ENCODE data around the gene ZNF318. TPM values are rescaled to one million over a fixed set of nuclear protein-coding genes. Genes with fewer than 3 reads are reported as not detected.

ZNF318 gene
- total RNA-seq, 6 experiments from 2014 or later, result 8.8 to 13.3 (median 9.1) TPM

DNA sequence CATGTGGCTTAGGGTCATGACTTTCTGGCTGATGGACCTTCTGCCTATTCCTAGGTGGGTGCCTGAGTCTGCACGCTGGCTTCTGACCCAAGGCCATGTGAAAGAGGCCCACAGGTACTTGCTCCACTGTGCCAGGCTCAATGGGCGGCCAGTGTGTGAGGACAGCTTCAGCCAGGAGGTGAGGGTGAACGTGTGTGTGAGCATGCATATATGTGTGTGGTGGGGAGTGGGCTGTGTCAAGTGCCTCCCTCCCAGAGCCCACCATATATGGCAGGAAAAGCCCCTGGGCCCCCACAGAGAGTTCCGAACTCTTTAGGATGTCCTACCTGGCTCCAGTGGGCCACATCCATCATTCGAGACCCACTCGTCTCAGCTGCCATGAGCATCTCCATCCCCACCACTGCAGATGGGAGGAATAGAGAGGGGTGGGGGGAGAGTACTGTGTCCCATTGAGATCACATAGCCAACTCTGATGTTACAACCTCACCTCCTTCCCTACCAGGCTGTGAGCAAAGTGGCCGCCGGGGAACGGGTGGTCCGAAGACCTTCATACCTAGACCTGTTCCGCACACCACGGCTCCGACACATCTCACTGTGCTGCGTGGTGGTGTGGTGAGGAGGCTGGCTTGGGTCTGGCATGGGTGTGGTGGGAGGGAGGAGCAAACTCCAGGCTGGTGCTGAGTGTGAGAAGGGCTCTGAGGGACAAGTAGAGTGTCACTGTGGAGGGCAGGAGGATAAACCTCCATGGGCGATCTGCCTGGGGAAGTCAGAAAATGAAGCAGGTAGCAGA lies 68.2 kb downstream of the ZNF318 start:
- peaks cover 0 to 42% (median 10%) of the 10 kb centered on the region in 4 donors for H3K4me1 ChIP-seq
- H3K4me3 ChIP-seq, result peak overlapping the region in 2 of 3 donors; percentile 66 to 99
- H3K27me3 ChIP-seq, result no peaks in the 10 kb centered on the region
- intact Hi-C loops (cut with DNase I), result no loop called here
- ATAC-seq, result peak in 2 of 4 donors; percentile 5 to 8
- 32% methylated on average over 12 of the region's 15 CpGs for WGBS (ENCODE audit: insufficient coverage, low coverage, low lambda C conversion rate, missing lambda C conversion rate)
- H3K9me3 ChIP-seq, result no peaks in the 10 kb centered on the region
- peak in 1 of 3 donors; percentile 46 for DNase-seq
- peak overlapping the region in 1 of 3 donors; percentile 10 for H3K27ac ChIP-seq
- TF ChIP-seq, protein P1, sequence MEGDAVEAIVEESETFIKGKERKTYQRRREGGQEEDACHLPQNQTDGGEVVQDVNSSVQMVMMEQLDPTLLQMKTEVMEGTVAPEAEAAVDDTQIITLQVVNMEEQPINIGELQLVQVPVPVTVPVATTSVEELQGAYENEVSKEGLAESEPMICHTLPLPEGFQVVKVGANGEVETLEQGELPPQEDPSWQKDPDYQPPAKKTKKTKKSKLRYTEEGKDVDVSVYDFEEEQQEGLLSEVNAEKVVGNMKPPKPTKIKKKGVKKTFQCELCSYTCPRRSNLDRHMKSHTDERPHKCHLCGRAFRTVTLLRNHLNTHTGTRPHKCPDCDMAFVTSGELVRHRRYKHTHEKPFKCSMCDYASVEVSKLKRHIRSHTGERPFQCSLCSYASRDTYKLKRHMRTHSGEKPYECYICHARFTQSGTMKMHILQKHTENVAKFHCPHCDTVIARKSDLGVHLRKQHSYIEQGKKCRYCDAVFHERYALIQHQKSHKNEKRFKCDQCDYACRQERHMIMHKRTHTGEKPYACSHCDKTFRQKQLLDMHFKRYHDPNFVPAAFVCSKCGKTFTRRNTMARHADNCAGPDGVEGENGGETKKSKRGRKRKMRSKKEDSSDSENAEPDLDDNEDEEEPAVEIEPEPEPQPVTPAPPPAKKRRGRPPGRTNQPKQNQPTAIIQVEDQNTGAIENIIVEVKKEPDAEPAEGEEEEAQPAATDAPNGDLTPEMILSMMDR (IDR thresholded peaks at IDR 0.05), result no peak
- TF ChIP-seq POLR2A (IDR thresholded peaks at IDR 0.05), result no peak
- H3K36me3 ChIP-seq, result peaks cover 0 to 51% (median 20%) of the 10 kb centered on the region in 4 donors

DNA sequence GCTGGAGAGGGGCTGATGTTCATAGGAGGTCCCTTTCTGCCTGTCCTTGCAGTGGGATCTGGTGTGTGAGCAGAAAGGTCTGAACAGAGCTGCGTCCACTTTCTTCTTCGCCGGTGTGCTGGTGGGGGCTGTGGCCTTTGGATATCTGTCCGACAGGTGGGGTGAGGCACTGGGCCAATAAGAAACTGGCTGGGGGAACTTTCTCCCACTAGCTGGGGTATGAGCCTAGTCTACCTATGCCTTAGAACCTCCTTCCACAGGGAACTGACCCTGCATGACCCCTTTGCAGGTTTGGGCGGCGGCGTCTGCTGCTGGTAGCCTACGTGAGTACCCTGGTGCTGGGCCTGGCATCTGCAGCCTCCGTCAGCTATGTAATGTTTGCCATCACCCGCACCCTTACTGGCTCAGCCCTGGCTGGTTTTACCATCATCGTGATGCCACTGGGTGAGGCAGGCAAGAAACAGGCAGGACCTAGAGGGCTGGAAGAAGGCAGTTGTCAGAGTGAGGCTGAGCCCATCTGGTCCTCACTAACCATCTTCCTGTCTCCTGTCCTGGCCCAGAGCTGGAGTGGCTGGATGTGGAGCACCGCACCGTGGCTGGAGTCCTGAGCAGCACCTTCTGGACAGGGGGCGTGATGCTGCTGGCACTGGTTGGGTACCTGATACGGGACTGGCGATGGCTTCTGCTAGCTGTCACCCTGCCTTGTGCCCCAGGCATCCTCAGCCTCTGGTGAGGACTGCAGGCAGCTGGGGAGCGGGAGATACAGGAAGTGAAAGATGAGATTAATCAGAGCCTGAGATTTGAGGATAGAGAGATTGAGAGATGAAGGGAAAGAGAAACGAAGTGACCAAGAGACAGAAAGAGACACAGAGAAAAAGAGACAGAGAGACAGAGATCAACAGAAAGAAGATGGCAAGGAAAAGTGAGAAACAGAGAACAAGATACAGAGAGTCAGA lies 69.8 kb downstream of the ZNF318 start:
- intact Hi-C loops (cut with DNase I), result no loop called here
- Histone ChIP-seq H3K36me3 (peaks cover 0 to 50% (median 19%) of the 10 kb centered on the region in 4 donors), H3K4me3 (peak overlapping the region; percentile 66 to 99 (median 90)), H3K27me3 (no peaks in the 10 kb centered on the region), H3K9me3 (no peaks in the 10 kb centered on the region), H3K27ac (peak overlapping the region; percentile 73 to 81 (median 75)), H3K4me1 (peaks cover 0 to 42% (median 10%) of the 10 kb centered on the region in 4 donors)
- 42% methylated on average over 9 of the region's 18 CpGs for WGBS (ENCODE audit: insufficient coverage, low coverage, low lambda C conversion rate, missing lambda C conversion rate)
- DNase-seq, result peak in 2 of 3 donors; percentile 51 to 61
- peak; percentile 1 to 27 (median 12) for ATAC-seq
- no peak for TF ChIP-seq POLR2A (IDR thresholded peaks at IDR 0.05)
- TF ChIP-seq, protein P1 (IDR thresholded peaks at IDR 0.05), result peak in 1 of 4 donors; percentile 30

DNA sequence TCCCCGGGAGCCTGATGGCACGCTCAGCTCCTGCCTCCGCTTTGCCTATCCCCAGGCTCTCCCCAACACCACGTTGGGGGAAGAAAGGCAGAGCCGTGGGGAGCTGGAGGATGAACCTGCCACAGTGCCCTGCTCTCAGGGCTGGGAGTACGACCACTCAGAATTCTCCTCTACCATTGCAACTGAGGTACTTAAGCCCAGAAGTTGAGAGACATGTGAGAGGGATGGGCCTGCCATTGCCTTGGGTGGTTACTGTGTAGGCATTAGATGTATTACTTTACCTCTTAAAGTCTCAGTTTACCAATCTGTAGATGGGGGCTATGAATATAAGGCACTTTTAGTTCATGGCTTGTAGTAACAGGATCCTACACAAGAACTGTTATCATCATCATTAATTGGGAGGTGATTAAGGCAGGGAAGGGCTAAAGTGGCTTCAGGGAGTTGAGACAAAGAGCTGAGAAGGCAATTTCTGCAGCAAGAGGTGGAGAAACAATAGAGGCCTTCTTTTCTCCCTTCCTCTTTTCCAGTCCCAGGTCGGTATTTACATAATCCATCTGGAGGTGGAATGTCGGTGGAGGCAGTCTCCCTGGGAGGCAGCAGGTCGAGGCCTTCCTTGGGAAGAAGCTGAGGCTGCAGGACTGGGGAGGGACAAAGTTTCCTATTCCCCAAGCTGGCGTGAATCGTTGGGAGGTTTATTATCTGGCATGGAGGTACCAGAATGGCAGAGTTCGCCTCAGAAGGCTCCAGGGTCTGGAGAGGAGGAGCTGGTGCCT lies 70.7 kb downstream of the ZNF318 start:
- no peak for DNase-seq
- H3K4me3 ChIP-seq, result peak overlapping the region; percentile 66 to 99 (median 90)
- ATAC-seq, result no peak
- 26% methylated on average over 8 of the region's 12 CpGs for WGBS (ENCODE audit: insufficient coverage, low coverage, low lambda C conversion rate, missing lambda C conversion rate)
- H3K9me3 ChIP-seq, result no peaks in the 10 kb centered on the region
- intact Hi-C loops (cut with DNase I), result no loop called here
- peaks cover 0 to 36% (median 10%) of the 10 kb centered on the region in 4 donors for H3K4me1 ChIP-seq
- peak overlapping the region; percentile 73 to 81 (median 75) for H3K27ac ChIP-seq
- no peak for TF ChIP-seq POLR2A (IDR thresholded peaks at IDR 0.05)
- TF ChIP-seq, protein P1 (IDR thresholded peaks at IDR 0.05), result no peak
- no peaks in the 10 kb centered on the region for H3K27me3 ChIP-seq
- peaks cover 0 to 41% (median 13%) of the 10 kb centered on the region in 4 donors for H3K36me3 ChIP-seq
